ENCODE data around the gene ARMCX2.
"Not testable (repeated sequence)": the region's sequence is repeated elsewhere in the genome, so short reads cannot be mapped to it uniquely, and the experiment has no call there.

ARMCX2 gene

DNA sequence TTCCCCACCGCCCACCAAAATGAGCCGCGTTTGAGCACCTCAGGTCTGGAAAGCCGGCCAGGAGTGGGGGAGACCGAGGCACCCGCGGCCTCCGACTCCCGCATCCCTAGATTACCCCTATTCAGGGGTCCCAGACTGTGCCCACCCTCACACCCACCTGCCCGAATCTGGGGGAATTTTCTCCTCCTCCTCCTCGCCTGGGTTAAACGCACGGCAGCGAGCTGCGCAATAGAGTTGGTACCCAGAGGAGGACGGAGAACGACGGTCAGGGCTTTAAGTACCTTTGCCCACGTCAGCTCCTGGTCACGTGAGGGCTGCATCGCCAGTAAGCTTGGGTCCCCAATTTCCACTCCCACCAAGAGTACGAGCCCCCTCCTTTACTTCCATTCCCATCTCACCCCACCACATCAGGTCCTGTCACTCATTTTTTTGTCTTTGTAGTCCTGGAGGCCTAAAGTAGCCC is at the start of gene ARMCX2:
TSS of gene ARMCX2 (minus strand) at position 250 of the 463 bp plus-strand sequence. CDS start 2,262 bp downstream, outside the sequence.
- DNase-seq (ENCODE audit: low read depth) = no peak

DNA sequence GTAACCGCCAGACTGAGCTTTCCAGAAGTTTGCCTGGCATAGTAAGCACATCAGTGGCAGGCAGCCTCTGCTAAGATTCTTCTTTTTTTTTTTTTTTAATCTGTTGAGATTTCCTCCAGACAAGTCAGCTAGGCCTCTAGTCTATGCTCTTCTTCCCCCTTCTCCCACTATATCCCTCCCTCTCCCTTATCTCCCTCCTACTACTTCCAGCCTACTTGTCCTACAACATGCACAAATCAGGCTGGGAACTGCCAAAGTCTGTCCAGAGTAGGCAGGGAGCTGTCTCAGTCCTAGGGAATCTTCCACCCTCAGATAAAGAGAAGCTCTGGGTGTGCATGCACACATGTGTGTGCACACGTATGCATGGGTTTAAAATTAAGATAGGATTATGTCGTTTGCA is 49.7 kb upstream of the ARMCX2 start:
- no peak for DNase-seq (ENCODE audit: low read depth)

DNA sequence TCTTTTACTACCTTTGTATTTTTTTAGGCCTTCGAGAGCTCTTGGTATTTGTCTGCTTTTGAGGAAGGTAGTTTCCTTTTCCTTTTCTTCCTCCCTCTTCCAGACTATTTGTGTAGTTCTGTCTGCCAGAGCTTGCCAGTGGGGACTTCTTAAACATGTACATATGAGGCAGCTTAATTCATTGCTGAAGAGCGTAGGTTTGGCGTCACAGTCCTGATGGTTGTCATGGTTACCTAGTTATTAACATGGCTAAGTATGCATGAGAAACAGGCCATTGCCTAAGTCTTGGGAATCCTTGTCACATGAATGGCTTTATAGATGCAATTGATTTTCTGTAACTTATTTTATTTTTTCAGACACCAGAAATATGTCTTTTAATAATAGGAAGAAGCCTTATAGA is 48.5 kb upstream of the ARMCX2 start:
- DNase-seq (ENCODE audit: low read depth) = no peak

DNA sequence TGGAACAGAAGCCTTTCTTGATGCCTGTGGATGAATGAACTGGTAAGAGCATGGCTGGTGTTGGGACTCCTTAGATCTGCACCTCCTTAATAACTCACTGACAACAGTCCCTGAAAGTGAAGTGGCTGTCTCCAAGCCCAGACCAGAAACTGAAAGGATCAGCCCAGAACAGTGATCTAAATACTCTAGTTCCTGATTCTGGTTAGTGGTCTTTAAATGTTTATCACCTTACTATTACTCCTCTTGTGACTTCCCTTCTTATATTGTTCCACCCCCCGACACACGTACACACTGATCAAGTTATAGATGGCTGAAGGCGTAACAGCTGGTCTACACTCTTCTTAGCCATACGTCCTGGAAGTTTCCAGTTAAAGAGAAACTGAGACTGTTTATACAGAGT is 33.8 kb upstream of the ARMCX2 start:
- DNase-seq (ENCODE audit: low read depth) = no peak

DNA sequence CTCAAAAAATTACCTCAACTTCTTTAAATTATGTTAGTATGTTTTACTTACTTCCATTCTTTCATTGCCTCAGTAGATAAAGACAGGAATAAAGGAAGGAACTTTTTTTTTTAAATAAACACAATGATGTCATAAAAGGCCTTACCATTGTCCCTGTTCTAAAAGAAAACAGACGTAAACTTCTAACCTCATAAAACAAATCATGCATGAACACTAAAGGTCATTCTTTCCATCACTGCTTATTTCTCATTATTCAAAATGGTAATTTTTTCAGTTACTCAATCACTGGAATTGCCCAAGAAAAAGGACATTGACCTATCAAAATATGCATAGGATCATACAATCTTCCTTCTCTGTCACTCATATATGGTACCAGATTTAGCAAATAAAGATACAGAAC is 32.2 kb upstream of the ARMCX2 start:
- DNase-seq (ENCODE audit: low read depth) = no peak

DNA sequence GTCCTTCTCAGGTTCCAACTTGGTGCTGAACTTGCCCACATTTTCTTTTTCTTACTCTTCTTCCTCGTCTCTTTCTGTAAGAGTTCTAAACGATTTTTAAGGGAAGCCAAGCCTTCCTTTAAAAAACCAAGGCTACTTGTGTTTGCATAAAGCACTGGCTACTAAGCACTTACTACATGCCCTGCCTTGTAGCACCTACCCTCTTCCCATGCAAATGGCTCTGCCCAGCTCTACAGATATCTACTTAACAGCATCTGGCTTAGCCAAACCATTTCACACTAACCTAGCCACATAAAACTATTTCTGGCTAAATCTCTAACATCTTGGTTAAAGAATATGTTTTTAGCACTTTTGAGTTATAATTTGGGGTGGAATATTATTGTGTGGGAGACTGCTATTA is 26.9 kb upstream of the ARMCX2 start:
- no peak for DNase-seq (ENCODE audit: low read depth)

DNA sequence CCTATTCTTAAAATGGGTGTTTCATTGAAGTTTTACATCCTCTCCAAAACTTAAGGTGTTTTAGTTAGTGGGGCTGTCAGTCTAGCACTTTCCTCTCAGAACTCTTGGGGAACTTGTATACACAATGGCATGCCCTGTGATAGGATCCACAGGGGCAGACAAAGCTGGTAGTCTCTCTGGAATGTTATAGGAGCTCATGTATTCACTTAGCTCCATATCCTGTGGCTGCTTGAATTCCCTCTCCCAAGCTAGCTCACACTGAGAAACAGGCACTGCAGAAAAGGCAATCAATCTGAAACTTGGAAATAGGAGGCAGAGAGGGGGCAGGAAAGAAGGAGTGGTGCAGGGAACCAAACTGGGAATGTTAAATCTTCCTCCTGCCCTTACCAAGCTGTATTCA is 26.3 kb upstream of the ARMCX2 start:
- DNase-seq (ENCODE audit: low read depth) = no peak

DNA sequence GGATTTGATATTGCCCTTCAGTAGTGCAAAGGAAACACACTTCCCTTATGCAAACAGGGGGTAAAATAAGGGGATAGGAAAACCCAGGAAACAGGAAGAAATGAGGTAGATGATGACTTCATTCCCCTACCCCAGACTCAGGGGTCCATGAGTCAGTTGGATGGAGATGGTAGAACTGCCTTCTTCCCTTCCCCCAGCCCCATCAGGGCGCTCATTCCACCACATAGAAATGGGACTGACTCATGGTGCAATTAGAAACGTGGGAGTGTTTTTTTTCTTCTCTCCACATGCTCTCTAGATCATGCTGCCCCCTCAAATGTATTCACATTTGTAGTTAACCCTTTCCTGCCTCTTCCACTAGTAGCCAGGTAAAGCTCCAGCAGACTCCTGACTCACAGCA is 23.1 kb upstream of the ARMCX2 start:
- no peak for DNase-seq (ENCODE audit: low read depth)

DNA sequence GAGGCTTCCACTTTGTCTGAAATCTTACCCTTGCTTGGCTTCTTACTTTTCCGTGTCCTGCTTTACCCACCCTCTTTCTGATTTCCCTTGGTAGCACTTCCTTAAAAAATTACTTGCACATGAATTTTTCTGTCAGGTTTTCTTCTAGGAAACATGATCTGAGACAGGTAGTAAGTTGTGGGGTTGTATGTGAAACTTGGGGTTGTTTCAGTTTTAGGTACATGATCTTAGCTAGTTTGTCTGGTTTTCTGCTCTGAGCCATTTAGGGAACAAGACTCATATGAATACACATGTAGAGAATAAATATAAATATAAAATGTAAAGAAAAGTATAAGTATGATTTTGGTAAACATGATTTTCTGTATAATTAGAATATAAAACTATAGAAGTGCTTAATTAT is 17.4 kb upstream of the ARMCX2 start:
- no peak for DNase-seq (ENCODE audit: low read depth)

DNA sequence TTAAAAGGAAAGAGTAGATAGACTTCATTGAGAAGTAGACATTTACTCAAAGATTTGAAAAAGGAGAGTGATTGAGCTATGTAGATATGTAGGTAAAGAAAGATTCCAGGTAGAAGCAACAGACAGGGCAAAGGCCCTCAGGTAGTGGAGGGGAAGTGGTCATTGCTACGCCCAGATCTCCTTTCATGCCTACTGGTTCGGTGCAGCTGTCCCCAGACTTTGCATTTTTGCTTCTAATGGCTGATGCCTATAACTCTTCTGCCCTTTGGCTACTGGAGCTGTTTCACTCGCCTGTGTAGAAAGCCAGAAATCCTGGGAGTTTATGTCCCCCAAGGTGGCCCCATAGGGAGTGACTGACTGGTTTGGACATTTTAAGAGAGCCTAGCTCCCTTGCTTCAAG is 16.9 kb upstream of the ARMCX2 start:
- no peak for DNase-seq (ENCODE audit: low read depth)

DNA sequence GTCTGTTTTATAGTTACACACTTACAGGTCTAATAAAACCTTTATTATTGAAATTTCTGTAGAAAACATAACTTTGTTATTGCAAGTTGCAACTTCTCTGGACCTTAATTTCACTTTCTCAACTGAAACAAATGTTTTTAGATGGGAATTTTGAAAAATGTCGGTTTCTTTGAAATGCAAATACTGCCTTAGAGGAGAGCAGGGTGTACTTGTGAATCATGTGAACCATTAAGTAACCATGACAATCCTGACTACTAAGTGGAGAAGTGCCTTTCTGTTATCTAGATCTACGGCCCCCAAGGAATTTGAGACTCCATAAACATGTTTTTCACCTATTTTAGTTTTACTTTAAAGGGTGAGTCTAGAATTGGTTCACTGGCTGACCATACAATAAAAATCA is 8.5 kb upstream of the ARMCX2 start:
- no peak for DNase-seq (ENCODE audit: low read depth)

DNA sequence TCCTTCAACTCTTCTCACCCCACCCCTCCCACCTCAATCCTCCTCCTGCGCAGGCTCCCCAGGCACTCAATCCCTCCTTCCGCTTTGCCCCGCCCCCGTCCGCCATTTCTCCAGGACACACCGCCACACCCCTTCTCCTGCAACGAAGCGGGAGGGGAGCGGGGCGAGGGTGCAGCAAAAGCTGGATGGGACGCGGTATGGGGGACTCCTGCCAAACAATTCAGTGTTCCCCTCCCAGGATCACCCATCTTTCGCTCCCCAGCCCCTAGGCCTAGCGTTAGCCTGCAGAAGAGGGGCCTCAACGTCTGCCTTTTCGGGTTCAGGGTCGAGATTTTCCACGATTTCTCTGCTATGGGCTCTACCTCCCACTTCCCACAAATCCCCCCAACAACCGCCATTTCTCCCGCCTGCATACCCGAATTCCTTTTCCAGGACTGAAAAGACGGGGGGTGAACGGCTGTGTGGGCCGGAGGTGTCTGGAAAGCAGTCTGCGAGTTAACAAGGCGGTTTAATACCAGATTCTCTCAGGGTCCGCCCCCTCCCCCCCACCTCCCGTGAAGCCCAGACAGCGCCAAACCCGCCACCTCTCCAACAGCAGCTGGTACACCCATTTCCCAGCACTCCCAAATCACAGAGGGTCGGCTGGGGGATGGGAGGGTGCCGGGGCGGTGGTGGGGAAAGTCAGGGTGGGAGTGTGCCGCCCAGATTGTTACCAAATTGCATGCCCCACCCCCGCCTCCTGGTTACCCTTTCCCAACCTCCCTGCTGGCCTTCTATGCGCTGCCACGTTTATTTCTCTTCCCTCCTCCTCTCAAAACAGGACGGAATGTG is 774 bp downstream of the ARMCX2 start:
- no peak for DNase-seq (ENCODE audit: low read depth)

DNA sequence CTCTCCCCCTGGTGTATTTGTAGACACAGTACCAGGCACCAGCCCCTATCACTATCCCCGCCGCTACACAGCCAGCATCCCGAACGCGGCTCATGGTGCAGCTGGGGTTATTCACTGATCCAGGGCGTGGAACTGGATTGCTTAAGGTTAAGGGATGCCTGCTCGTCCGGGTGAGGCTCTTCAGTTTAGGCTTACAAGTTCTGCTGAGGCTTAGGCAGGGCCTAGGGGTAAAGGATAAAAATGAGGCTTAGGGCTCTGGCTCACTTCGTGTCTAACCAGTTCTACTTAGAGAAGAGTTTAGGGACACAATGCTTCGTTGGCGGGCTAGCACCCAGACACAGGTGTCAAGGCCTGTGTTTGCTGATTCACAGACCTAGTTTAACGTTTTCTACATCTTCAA is 2.2 kb downstream of the ARMCX2 start:
- DNase-seq (ENCODE audit: low read depth) = no peak

DNA sequence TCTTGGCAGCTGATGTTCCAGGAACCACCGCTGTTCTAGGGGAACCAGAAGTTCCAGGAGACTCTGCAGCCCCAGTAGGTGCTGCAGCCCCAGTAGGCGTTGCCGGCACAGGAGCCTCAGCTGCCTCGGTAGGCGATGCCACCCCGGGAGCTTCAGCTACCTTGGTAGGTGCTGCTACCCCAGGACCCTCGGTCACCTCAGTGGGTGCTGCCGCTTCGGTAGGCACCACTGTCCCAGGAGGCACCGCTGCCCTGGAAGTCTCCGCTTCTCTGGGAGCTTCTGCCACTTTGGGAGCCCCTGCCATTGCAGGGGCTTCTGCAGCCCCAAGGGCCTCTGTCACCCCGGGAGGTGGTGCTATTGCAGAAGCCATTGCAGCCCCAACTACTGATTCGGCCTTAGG is 2.8 kb downstream of the ARMCX2 start:
- no peak for DNase-seq (ENCODE audit: low read depth)

DNA sequence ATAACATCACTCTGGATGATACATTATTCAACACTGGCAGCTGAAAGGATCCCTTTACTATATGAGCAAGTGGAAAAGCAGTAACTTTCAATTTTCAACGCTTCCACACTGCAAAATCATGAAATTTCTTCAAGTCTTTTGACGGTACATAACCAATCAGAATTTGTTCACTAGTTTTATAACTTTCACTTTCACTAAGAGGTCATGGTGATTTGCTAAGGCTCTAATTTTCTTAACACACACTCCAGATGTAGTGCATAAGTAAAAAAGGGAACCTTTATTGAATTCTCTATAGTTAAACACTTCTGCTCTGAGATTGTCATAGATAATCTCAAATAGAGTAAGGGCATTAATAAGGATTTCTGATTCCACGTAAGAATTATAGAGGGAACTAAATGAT is 4.1 kb downstream of the ARMCX2 start:
- DNase-seq (ENCODE audit: low read depth) = no peak

DNA sequence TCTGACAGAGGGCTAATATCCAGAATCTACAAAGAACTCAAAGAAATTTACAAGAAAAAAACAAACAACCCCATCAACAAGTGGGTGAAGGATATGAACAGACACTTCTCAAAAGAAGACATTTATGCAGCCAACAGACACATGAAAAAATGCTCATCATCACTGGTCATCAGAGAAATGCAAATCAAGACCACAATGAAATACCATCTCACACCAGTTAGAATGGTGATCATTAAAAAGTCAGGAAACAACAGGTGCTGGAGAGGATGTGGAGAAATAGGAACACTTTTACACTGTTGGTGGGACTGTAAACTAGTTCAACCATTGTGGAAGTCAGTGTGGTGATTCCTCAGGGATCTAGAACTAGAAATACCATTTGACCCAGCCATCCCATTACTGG is 11.9 kb downstream of the ARMCX2 start:
- not testable (repeated sequence) for DNase-seq (ENCODE audit: low read depth)

DNA sequence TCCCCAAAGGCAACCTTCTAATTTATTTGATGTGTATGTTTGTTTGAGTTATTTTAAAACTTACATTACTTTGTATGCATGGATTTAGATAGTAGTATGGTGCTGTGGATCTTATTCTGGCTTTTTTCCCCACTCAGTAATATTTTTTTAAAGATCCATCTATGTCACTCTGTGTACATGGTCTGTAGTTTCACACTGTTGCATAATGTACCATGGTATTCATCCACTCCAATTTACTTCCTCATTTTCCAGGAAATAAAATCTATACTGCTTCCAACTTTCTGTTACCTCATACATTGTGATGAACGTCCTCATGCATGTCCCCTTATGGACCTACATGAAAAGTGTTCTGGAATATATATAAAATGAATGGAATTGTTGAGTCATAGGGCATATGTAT is 17.6 kb downstream of the ARMCX2 start:
- DNase-seq (ENCODE audit: low read depth) = no peak

DNA sequence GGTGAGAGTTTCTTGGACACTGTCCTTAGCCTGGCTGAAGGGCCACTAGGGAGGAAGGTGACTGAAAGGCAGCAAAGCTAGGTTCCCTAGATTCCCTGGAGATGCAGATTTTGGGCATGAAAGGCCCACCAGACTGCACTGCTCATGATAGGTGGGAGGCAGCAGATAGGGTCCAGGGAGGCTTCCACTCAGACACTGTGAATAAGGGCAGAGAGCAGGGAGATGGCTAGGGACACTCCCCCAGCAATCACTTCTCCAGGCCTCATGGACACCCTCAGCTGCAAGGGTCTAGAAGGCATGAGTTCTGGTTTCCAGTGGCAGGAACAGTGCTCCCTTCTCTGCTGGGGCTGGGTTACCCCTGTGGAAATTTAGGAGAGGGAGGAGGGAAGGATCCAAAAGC is 20.1 kb downstream of the ARMCX2 start:
- DNase-seq (ENCODE audit: low read depth) = no peak

DNA sequence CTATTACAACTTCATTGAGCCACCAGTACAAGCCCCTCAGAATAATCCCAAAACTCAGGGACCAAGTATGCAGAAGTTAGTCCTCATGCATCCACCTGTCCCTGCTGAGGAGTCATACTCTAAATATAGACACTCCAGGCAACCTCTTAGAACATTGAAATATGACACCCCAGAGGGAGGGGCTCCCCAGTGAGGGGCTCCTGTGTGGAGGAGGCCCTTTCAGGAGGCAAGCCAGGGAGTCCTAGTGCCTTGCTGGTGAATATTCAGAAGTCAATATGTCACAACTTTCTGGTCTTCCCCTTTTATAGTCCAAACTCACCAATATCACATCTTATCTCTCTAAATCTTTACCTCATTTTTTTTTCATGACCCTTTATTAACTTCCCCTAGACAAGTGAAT is 40.3 kb downstream of the ARMCX2 start:
- DNase-seq (ENCODE audit: low read depth) = no peak

DNA sequence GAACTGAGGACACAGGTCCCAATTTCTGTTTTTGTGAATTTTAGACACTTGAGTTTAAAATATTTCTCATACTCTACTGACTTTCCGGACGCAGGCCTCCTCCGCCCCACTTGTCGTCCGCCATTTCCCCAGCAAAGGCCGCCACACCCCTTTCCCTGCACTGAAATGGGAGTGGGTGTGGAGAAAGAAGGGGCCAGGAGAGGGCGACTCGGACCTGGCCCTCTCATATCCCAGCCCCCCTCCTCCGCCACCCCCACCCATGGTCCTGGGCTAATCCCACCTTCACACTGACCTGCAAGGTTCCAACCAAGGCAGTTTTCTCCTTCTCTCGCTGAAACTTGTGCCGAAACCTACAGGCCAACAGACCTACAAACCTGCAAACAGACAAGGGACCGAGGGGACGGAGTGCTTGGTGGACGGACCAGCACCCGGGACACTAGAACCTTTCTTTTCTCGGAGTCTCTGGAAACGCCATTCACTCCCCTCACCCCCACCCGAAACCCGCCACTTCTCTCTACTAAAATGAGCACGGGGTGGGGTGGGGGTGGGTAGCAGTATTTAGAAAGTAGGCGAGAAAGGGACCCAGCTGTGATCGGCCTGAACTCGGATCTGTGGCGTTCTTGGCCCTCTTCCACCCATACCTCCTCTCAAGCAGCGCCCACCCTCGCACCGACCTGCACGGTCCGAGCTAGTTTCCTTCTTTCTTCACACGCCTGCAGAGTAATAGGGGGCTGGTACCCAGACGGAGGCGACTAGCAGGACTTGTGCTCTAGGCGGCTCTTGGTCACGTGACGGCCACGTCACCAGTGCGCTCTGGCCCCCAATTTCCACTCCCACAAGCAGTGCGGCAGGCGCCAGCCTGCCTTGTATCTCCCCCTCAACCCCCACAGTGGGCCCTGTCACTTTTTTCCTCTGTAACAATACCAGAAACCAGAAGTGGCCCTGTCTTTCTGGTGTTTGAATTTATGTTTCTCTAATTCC is 42.1 kb downstream of the ARMCX2 start, which contains the start of gene ARMCX6:
TSS of gene ARMCX6 (minus strand) at position 790 of the 981 bp plus-strand sequence. CDS start 1,380 bp downstream, outside the sequence.
- DNase-seq (ENCODE audit: low read depth) = no peak

DNA sequence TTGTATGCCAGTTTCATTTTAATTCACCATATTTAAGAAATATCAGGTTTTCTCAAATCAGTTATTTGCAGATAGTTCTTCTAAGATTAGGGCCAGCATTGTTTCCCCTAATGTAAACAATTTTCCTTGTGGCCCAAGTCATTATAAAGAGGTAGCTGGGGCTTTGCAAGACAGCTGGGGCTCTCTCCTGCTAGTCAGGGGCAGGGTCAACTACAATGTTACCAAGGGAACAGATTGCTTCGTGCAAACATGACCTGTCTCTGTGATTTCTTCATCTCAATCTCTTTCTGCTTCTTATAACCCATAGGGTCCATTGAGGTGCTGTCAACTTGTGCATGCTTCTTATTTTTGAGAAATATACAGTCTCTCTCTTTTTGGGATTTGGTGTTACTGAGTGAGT is 53.9 kb downstream of the ARMCX2 start:
- DNase-seq (ENCODE audit: low read depth) = no peak

All from non-pigmented ciliary epithelial cell (primary cell).